K562 (cell line): ENCODE measurements around the gene ARL10. TPM values are rescaled to one million over a fixed set of nuclear protein-coding genes. Genes with fewer than 3 reads are reported as not detected.
A peak's percentile ranks its signal among the peaks of the same experiment; 100 is the strongest.

Experiments used
- CCNT2 ChIP-seq: IDR thresholded peaks from 2 replicates; pipeline ENCODE4 v1.6.1; 2011; ENCODE audit warnings: borderline replicate concordance, low read depth, mild to moderate bottlenecking, moderate library complexity, mixed read lengths, low read length; ENCODE audit not compliant: insufficient read length; ENCODE audit errors: extremely low read depth
- CHCHD3 ChIP-seq: fragments of 250-450 bp; sonication (Bioruptor Pico); IDR thresholded peaks from 2 replicates; pipeline ENCODE4 v2.1.2; 2022; ENCODE audit warnings: mild to moderate bottlenecking
- CHD4 ChIP-seq: fragments of 200-600 bp; sonication (generic); IDR thresholded peaks from 3 replicates; pipeline ENCODE4 v1.6.1; 2012; ENCODE audit warnings: low read depth, mild to moderate bottlenecking, mixed read lengths, low read length, inconsistent platforms; ENCODE audit not compliant: insufficient read depth, insufficient replicate concordance, poor library complexity, severe bottlenecking
- CSDE1 ChIP-seq, 2 experiments: fragments of 450-650 bp; IDR thresholded peaks; 2 replicates each; pipeline ENCODE4 v1.6.1; 2016; ENCODE audit warnings: mild to moderate bottlenecking in 1 of 2
- DNMT1 ChIP-seq: fragments of 450-650 bp; IDR thresholded peaks from 2 replicates; pipeline ENCODE4 v1.6.1; 2016; ENCODE audit warnings: antibody characterized with exemption, mild to moderate bottlenecking
- FOXK1 ChIP-seq: sonication (generic); formaldehyde crosslinking; IDR thresholded peaks from 2 replicates; pipeline ENCODE4 v1.8.0; 2022; ENCODE audit warnings: missing genetic modification reagents, mild to moderate bottlenecking, borderline replicate concordance
- GTF2A2 ChIP-seq: IDR thresholded peaks from 2 replicates; pipeline ENCODE4 v1.6.1; 2016; ENCODE audit warnings: mild to moderate bottlenecking, missing genetic modification characterization, missing compliant biosample characterization
- JUN ChIP-seq, 2 experiments: sonication (generic) in 1 of 2; formaldehyde crosslinking in 1 of 2; IDR thresholded peaks; 2 replicates each; pipeline versions ENCODE4 v1.6.1 to v1.8.0; 2012 to 2022; ENCODE audit warnings: borderline replicate concordance in 2 of 2, mild to moderate bottlenecking in 2 of 2, improper control_type of control experiment in 1 of 2, low read depth in 1 of 2, low read length in 1 of 2, missing genetic modification reagents in 1 of 2
- L3MBTL2 ChIP-seq: fragments of 450-650 bp; IDR thresholded peaks from 2 replicates; pipeline ENCODE4 v1.6.1; 2016; ENCODE audit warnings: mild to moderate bottlenecking, moderate library complexity
- NEUROD1 ChIP-seq: fragments of 150-350 bp; IDR thresholded peaks from 2 replicates; pipeline ENCODE4 v1.6.1; 2014; ENCODE audit warnings: borderline replicate concordance, low read length, low read depth; ENCODE audit not compliant: partially characterized antibody
- PYGO2 ChIP-seq: fragments of 450-650 bp; IDR thresholded peaks from 2 replicates; pipeline ENCODE4 v1.6.1; 2016; ENCODE audit warnings: mild to moderate bottlenecking, missing genetic modification characterization, moderate library complexity, missing compliant biosample characterization
- RUNX1 ChIP-seq: sonication (generic); IDR thresholded peaks from 2 replicates; pipeline ENCODE4 v1.6.1; 2016; ENCODE audit warnings: antibody characterized with exemption, low read depth
- SIX5 ChIP-seq, 2 experiments: IDR thresholded peaks; 2 replicates each; pipeline ENCODE4 v1.6.1; 2011; ENCODE audit warnings: low read length in 2 of 2, borderline replicate concordance in 1 of 2, low read depth in 1 of 2, mild to moderate bottlenecking in 1 of 2, moderate library complexity in 1 of 2; ENCODE audit not compliant: insufficient read depth in 1 of 2
- SNRNP70 ChIP-seq: fragments of 200-400 bp; formaldehyde crosslinking; optimal IDR thresholded peaks from 2 replicates; pipeline ENCODE3; 2017; ENCODE audit warnings: low read depth, low read length
- TEAD2 ChIP-seq: fragments of 450-650 bp; IDR thresholded peaks from 2 replicates; pipeline ENCODE4 v1.6.1; 2016; ENCODE audit warnings: missing genetic modification characterization, control low read depth, missing compliant biosample characterization
- XRCC3 ChIP-seq: fragments of 450-650 bp; IDR thresholded peaks from 2 replicates; pipeline ENCODE4 v1.6.1; 2017; ENCODE audit warnings: mild to moderate bottlenecking, moderate library complexity
- XRCC5 ChIP-seq: fragments of 200-400 bp; formaldehyde crosslinking; IDR thresholded peaks from 2 replicates; pipeline ENCODE4 v1.6.1; 2017; ENCODE audit warnings: low read depth, mild to moderate bottlenecking, low read length
- ZFX ChIP-seq: sonication (generic); formaldehyde crosslinking; IDR thresholded peaks from 2 replicates; pipeline ENCODE4 v1.8.0; 2022; ENCODE audit warnings: mild to moderate bottlenecking, missing genetic modification reagents, moderate library complexity
- ZHX1 ChIP-seq: fragments of 150-350 bp; conservative IDR thresholded peaks from 2 replicates; pipeline ENCODE4 v1.6.1; 2014; ENCODE audit warnings: low read length
- ZNF121 ChIP-seq: sonication (generic); formaldehyde crosslinking; conservative IDR thresholded peaks from 2 replicates; pipeline ENCODE4 v1.8.0; 2022; ENCODE audit warnings: missing genetic modification reagents
- ZNF780A ChIP-seq: fragments of 250-450 bp; sonication (Bioruptor Pico); IDR thresholded peaks from 2 replicates; pipeline ENCODE4 v1.5.0; 2021; ENCODE audit warnings: mild to moderate bottlenecking
- polyA plus RNA-seq, 8 experiments: library from polyadenylated mRNA; depleted of rRNA in 4 of 8; stranded (reverse) in 5 of 8; unstranded in 3 of 8; fragments of >200 nt; fragmentation: Nextera tagmentation in 2 of 8; fragmentation: Illumina TruSeq in 1 of 8; extraction: Ambion mirVana in 2 of 8; extraction: Trizol in 1 of 8; gene quantifications; 2 replicates each; pipeline versions ENCODE4 v1.2.1 to v1.2.3, GENCODE V29; 2011 to 2014; ENCODE audit warnings: inconsistent platforms in 1 of 8, missing spikeins in 1 of 8
- total RNA-seq, 7 experiments: library from RNA; depleted of rRNA in 6 of 7; stranded (reverse); fragments of >200 nt in 6 of 7; fragmentation: Illumina TruSeq in 2 of 7; extraction: Trizol in 2 of 7; gene quantifications; 2 replicates each; pipeline versions ENCODE4 v1.2.1 to v1.2.3, GENCODE V29; 2011 to 2021; ENCODE audit warnings: low replicate concordance in 1 of 7
- TF ChIP-seq, protein P1 (sequence below): fragments of 450-650 bp; IDR thresholded peaks from 2 replicates; pipeline ENCODE4 v1.6.1; 2018; ENCODE audit not compliant: partially characterized antibody

ARL10 gene
- total and polyA plus RNA-seq, 9 of the 15 experiments (the other 6 are each of a cell fraction or from before 2014, with no cell fraction given), result under 0.01 to 0.40 (median 0.34) TPM; not detected in 3

DNA sequence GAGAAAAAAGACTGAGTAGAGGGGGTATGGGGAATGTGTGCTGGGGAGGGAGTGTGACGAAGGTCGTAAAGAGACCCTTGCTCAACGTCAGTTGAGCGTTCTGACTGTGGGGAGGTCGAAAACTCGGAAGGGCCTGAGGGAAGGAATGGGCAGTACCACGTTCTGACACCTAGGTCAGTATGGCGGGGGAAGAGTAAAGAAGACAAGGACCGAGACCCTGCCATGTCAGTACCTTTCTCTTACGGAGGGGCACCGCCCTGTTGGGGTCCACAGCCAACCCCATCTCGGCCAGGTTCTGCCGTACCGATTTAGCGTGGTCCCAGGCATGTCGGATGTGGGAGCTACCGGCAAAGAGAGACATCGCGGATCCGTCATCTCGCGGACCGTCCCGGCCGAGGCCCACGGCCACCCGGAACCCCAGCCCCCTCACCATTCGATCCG lies 22.7 kb downstream of the ARL10 start (continued):
- TF ChIP-seq XRCC5 (no peak), ZNF121 (CRISPR knock-in tag) (no peak), SIX5 (IDR thresholded peaks at IDR 0.05; ENCODE audit: borderline replicate concordance in 1 of 2, insufficient read depth in 1 of 2, low read depth in 1 of 2, low read length in 2 of 2) (no peak), PYGO2 (tag) (no peak), CHCHD3 (no peak), FOXK1 (CRISPR knock-in tag) (peak; percentile 30; the same call in 1 of the 2 replicates), GTF2A2 (tag) (no peak), TEAD2 (tag) (no peak), NEUROD1 (no peak), RUNX1 (no peak), ZHX1 (no peak), ZFX (CRISPR knock-in tag) (0 out of 2 replicates have a peak, but pooled peaks have one; percentile 4), ZNF780A (CRISPR knock-in tag) (no peak), CSDE1 (IDR thresholded peaks at IDR 0.05) (no peak), CHD4 (no peak), SNRNP70 (no peak), XRCC3 (no peak), L3MBTL2 (no peak), JUN (IDR thresholded peaks at IDR 0.05; ENCODE audit: borderline replicate concordance, low read depth, low read length) (no peak), JUN (CRISPR knock-in tag; IDR thresholded peaks at IDR 0.05; ENCODE audit: borderline replicate concordance) (peak; percentile 12; the same call in 1 of the 2 replicates), DNMT1 (no peak), CCNT2 (no peak)
- TF ChIP-seq, protein P1, sequence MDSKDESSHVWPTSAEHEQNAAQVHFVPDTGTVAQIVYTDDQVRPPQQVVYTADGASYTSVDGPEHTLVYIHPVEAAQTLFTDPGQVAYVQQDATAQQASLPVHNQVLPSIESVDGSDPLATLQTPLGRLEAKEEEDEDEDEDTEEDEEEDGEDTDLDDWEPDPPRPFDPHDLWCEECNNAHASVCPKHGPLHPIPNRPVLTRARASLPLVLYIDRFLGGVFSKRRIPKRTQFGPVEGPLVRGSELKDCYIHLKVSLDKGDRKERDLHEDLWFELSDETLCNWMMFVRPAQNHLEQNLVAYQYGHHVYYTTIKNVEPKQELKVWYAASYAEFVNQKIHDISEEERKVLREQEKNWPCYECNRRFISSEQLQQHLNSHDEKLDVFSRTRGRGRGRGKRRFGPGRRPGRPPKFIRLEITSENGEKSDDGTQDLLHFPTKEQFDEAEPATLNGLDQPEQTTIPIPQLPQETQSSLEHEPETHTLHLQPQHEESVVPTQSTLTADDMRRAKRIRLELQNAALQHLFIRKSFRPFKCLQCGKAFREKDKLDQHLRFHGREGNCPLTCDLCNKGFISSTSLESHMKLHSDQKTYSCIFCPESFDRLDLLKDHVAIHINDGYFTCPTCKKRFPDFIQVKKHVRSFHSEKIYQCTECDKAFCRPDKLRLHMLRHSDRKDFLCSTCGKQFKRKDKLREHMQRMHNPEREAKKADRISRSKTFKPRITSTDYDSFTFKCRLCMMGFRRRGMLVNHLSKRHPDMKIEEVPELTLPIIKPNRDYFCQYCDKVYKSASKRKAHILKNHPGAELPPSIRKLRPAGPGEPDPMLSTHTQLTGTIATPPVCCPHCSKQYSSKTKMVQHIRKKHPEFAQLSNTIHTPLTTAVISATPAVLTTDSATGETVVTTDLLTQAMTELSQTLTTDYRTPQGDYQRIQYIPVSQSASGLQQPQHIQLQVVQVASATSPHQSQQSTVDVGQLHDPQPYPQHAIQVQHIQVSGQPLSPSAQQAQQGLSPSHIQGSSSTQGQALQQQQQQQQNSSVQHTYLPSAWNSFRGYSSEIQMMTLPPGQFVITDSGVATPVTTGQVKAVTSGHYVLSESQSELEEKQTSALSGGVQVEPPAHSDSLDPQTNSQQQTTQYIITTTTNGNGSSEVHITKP, result no peak
